ENCODE data around the gene CD55.

- TF ChIP-seq CTCF (IDR thresholded peaks at IDR 0.05) (no peak), POLR2AphosphoS5 (IDR thresholded peaks at IDR 0.05) (no peak), POLR2A (IDR thresholded peaks at IDR 0.05) (no peak), EP300 (IDR thresholded peaks at IDR 0.05) (no peak)
Measured at GRCh38 chr1:207346513-207346912, 25.0 kb downstream of the CD55 start.

Measured in suprapubic skin (tissue), 4 donors.